ENCODE results near the gene ZFP92.

The ZFP92 gene

GRCh38 chrX:153416781-153417450 lies 5.6 kb downstream of the ZFP92 start:
- DNase-seq (ENCODE audit: low read depth) = peak; percentile 1
- no peak overlapping the region for H3K4me3 ChIP-seq (ENCODE audit: low read length)
- no peak for TF ChIP-seq CTCF (conservative IDR thresholded peaks at IDR 0.05; ENCODE audit: low read length)

DNA sequence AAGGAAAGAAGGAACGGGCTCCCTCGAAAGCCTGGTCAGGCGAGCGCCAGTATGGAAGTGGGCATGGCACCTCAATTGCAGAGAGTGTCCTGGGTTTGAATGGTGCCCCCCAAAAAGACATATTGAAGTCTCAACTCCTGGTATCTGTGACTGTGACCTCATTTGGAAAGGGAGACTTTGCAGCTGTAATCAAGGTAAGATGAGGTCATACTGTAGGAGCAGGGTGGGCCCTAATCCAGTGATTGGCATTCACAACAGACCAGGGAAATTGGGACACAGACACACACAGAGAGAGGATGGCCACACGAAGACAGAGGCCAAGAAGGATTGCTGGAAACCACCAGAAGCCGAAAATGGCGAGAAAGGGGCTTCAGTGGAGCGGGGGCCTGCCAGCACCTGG lies 6.4 kb downstream of the ZFP92 start:
- no peak for TF ChIP-seq CTCF (conservative IDR thresholded peaks at IDR 0.05; ENCODE audit: low read length)
- H3K4me3 ChIP-seq (ENCODE audit: low read length) = no peak overlapping the region
- no peak for DNase-seq (ENCODE audit: low read depth)

DNA sequence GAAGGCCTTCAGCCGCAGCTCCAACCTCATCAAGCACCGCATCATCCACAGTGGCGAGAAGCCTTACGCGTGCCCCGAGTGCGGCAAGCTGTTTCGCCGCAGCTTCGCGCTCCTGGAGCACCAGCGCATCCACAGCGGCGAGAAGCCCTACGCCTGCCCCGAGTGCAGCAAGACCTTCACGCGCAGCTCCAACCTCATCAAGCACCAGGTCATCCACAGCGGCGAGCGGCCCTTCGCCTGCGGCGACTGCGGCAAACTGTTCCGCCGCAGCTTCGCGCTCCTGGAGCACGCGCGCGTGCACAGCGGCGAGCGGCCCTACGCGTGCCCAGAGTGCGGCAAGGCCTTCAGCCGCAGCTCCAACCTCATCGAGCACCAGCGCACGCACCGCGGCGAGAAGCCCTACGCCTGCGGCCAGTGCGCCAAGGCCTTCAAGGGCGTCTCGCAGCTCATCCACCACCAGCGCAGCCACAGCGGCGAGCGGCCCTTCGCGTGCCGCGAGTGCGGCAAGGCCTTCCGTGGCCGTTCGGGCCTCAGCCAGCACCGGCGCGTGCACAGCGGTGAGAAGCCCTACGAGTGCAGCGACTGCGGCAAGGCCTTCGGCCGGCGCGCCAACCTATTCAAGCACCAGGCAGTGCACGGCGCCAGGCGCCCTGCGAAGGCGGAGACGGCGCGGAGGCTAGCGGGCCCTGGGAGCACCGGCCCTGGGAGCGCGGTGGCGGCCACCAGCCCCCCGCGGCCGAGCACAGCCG lies 9.8 kb downstream of the ZFP92 start:
- no peak for DNase-seq (ENCODE audit: low read depth)
- TF ChIP-seq CTCF (conservative IDR thresholded peaks at IDR 0.05; ENCODE audit: low read length) = no peak
- no peak overlapping the region for H3K4me3 ChIP-seq (ENCODE audit: low read length)

- TF ChIP-seq CTCF (conservative IDR thresholded peaks at IDR 0.05; ENCODE audit: low read length) = no peak
- DNase-seq (ENCODE audit: low read depth) = no peak
- H3K4me3 ChIP-seq (ENCODE audit: low read length) = no peak overlapping the region
Observed at GRCh38 chrX:153421856-153422255, 10.6 kb downstream of the ZFP92 start.

DNA sequence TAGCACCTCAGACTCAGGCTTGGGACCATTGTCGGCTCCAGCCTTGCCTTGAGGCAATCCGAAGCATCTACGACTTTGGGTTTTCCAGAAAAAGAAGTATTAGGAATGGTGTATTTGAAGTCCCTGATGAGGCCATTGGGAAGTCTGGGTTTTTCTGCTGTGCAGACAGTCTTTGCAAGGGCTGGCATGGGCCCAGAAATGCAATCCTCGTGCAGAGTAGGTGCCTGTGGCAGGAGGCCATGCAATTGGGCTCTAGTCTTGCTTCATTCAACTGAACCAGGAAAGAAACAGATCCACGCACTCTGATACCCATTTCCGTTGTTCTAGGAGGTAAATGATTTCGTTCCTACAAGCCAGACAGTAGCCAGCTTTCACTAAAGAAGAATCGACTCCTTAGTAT lies 12.4 kb downstream of the ZFP92 start:
- TF ChIP-seq CTCF (conservative IDR thresholded peaks at IDR 0.05; ENCODE audit: low read length) = no peak
- H3K4me3 ChIP-seq (ENCODE audit: low read length) = no peak overlapping the region
- DNase-seq (ENCODE audit: low read depth) = peak; percentile 12

DNA sequence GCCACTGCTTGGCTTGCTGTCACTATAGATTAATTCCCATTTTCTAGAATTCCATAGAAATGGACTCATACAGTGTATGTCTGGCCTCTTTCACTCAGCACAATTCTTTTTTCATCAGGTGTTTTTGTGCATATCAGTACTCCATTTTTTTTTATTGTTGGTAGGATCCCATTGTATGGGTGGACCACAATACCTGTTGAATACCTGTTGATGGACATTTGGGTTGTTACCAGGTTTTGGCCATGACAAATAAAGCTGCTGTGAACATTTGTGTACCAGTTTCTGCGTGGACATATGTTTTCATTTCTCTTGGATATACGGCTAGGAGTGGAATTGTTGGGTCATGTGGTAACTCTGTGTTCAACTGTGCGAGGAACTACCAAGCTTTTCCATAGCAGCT lies 14.9 kb downstream of the ZFP92 start:
- H3K4me3 ChIP-seq (ENCODE audit: low read length) = no peak overlapping the region
- TF ChIP-seq CTCF (conservative IDR thresholded peaks at IDR 0.05; ENCODE audit: low read length) = no peak
- DNase-seq (ENCODE audit: low read depth) = no peak

GRCh38 chrX:153430796-153431195 lies 19.5 kb downstream of the ZFP92 start:
- no peak overlapping the region for H3K4me3 ChIP-seq (ENCODE audit: low read length)
- no peak for TF ChIP-seq CTCF (conservative IDR thresholded peaks at IDR 0.05; ENCODE audit: low read length)
- no peak for DNase-seq (ENCODE audit: low read depth)
